SH-SY5Y (cell line): ENCODE data around the gene POLA1.

Experiments
- GATA2 ChIP-seq: IDR thresholded peaks from 2 replicates; pipeline ENCODE4 v1.6.1; 2011; ENCODE audit warnings: mild to moderate bottlenecking, low read depth, low read length
- GATA3 ChIP-seq: IDR thresholded peaks from 2 replicates; pipeline ENCODE4 v1.6.1; 2011; ENCODE audit warnings: low read depth, mild to moderate bottlenecking, low read length, moderate library complexity

Gene POLA1

DNA sequence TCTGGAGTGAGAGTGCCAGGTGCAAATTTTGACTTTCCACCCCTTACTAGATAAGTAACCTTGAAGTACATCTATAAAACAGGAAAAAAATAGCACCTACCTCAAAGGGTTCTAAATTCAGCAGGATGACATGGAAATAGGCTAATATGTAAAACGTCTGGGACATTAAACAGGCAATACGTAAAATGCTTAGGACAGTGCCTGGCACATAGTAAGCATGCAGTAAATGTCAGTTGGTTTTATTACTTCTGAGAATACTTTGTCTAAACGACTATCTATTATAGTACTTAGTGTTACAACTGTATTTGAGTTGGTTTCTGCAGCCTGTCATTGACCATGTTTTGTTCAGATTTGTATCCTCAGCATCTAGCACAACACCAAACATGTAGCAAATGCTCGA is 251.3 kb downstream of the POLA1 start:
- TF ChIP-seq GATA3 = no peak
- no peak for TF ChIP-seq GATA2

DNA sequence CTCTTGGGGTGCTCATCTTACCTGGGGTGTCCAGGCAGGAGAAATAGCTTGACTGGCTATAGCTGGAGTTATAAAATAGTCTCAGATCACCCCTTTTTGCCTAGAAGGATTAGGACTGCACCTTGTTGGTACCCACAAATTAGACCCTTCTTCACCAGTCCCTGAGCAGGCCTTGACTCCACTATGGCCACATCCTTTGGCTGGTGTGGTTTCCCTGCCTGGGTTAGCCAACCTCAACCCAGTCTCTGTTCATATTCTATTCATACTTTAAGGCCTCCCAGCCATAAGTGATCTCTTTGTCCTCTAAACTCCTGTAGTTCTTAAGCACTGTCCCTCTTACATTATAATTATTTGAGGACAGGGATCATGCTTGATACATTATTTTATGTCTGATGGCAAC is 252.7 kb downstream of the POLA1 start:
- no peak for TF ChIP-seq GATA3
- TF ChIP-seq GATA2 = no peak

GRCh38 chrX:24954732-24955131 is 261.0 kb downstream of the POLA1 start:
- TF ChIP-seq GATA2 = no peak
- no peak for TF ChIP-seq GATA3

DNA sequence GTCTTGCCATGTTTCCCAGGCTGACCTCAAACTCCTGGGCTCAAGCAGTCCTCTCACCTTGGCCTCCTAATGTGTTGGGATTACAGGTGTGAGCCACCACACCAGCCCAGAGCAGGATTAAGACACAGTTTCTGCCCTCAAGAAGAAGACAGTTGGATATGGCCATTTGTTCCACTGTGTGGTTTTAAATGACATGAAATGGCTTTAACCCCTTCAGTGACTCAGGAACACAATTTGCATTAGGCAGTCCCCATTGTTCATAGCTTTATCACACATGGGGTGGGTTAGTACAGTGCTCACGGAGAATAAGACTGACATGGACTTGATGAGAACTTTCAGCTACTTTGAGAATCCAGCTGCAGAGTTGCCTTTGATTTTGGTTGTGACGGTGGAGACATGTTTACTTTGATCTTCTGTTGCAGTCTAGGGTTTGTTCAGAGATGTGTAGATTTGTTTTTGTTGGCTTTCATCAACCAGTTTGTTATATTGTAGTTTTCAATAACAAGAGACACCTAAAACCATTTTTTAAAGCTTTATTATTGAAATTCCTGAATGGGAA is 261.7 kb downstream of the POLA1 start:
- TF ChIP-seq GATA2 = no peak
- no peak for TF ChIP-seq GATA3

- TF ChIP-seq GATA3 = no peak
These were observed 263.1 kb downstream of the POLA1 start for GRCh38 chrX:24956828-24957227.

GRCh38 chrX:24961809-24962208 is 268.1 kb downstream of the POLA1 start:
- TF ChIP-seq GATA2 (no peak), GATA3 (no peak)

- TF ChIP-seq GATA2 (no peak), GATA3 (no peak)
These were observed 270.1 kb downstream of the POLA1 start for GRCh38 chrX:24963823-24964222.

- TF ChIP-seq GATA2 = no peak
- no peak for TF ChIP-seq GATA3
These were observed 271.7 kb downstream of the POLA1 start for GRCh38 chrX:24965372-24965771.

DNA sequence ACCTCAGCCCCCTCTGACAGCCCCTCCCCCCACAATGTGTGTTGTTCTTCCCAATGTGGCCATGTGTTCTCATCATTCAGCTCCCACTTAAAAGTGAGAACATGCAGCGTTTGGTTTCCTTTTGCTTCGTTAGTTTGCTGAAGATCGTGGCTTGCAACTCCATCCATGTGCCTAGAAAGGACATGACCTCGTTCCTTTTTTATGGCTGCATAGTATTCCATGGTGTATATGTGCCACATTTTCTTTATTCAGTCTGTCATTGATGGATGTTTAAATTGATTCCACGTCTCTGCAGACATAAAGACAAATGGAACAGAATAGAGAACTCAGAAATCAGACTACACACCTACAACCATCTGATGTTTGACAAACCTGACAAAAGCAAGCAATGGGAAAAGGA is 276.1 kb downstream of the POLA1 start:
- TF ChIP-seq GATA3 (no peak), GATA2 (no peak)

GRCh38 chrX:24979081-24979480 is 285.4 kb downstream of the POLA1 start:
- no peak for TF ChIP-seq GATA3
- no peak for TF ChIP-seq GATA2

DNA sequence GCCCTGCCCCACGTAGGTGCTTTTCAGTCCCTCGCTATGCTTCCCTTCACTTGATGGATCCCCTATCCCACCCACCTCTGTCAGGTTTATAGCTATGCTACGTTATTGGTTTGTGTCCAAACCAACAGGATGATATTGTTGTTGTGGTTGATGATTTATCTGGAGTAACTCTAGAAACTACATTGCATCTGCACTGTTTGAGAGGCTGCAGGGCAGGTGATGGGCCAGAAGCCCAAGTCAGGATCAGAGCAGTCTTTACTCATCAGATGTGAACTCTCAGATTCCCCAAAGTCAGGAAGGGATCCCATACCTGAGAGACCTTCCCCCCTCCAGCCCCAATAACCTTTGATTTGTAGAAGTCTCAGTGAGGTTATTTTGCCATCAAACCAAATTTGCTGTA is 287.3 kb downstream of the POLA1 start:
- TF ChIP-seq GATA3 = no peak
- no peak for TF ChIP-seq GATA2

GRCh38 chrX:24982306-24982965 is 288.7 kb downstream of the POLA1 start:
- no peak for TF ChIP-seq GATA3
- peak; percentile 46; the same call in 1 of the 2 replicates for TF ChIP-seq GATA2

GRCh38 chrX:24983931-24984330 is 290.2 kb downstream of the POLA1 start:
- TF ChIP-seq GATA2 = no peak
- no peak for TF ChIP-seq GATA3

GRCh38 chrX:24985120-24985519 is 291.4 kb downstream of the POLA1 start:
- TF ChIP-seq GATA2 = no peak
- TF ChIP-seq GATA3 = no peak

DNA sequence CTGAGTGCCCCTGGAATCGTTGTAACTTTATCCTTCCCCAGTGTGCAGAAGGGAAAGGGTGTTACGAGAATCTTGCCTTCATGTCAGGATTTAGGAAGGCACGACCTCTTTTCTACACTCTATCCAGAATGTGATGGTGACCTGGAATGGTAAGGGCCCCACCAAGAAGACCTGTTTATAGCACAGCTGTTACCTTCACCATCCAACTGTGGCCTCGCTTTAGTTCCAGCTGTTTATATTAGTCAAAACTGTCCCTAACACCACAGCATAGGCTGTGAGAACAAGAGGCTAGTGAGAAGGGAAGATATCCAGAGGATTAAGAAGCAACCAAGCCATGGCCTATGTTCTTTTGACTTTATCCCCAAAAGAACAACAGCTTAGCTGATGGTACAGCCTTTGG is 294.0 kb downstream of the POLA1 start:
- no peak for TF ChIP-seq GATA2
- no peak for TF ChIP-seq GATA3

- TF ChIP-seq GATA2 (no peak), GATA3 (no peak)
These were observed 294.6 kb downstream of the POLA1 start for GRCh38 chrX:24988314-24988713.

- TF ChIP-seq GATA3 (no peak), GATA2 (no peak)
These were observed 296.8 kb downstream of the POLA1 start for GRCh38 chrX:24990535-24990934.
